22Rv1 (cell line): Measurements from ENCODE around the gene DCAF17.

Source experiments
- CTCF ChIP-seq: fragments of 450-650 bp; IDR thresholded peaks from 2 replicates; pipeline ENCODE4 v1.5.1; 2017; ENCODE audit warnings: mild to moderate bottlenecking
- ZFX ChIP-seq: fragments of 450-650 bp; IDR thresholded peaks from 2 replicates; pipeline ENCODE4 v1.6.1; 2017; ENCODE audit warnings: antibody characterized with exemption, borderline replicate concordance

GRCh38 chr2:171420728-171421563 is 13.1 kb upstream of the DCAF17 start:
- no peak for TF ChIP-seq CTCF
- TF ChIP-seq ZFX, result no peak
